ENCODE data around the gene PHKA1. TPM values are rescaled to one million over a fixed set of nuclear protein-coding genes. Genes with fewer than 3 reads are reported as not detected.

PHKA1 gene
- total RNA-seq: 7.3 and 7.4 TPM in 2 replicates

GRCh38 chrX:72713599-72714477, at the start of gene PHKA1:
Gene PHKA1, minus strand, starts transcription at chrX:72714306. Its CDS starts 426 bp downstream, at chrX:72713880.

GRCh38 chrX:72572248-72573157, 141.6 kb downstream of the PHKA1 start, which contains the start of gene HDAC8:
Gene HDAC8, minus strand, starts transcription at chrX:72572843. Its CDS starts 82 bp downstream, at chrX:72572761.

Other genes starting within 250 kb of the PHKA1 start
- 14.6 and 20.0 TPM in 2 replicates for gene HDAC8, start 141.5 kb downstream of the PHKA1 start, total RNA-seq
- gene DMRTC1B, start 62.6 kb upstream of the PHKA1 start, total RNA-seq: not detected in 2 replicates
- gene FAM236B, start 68.4 kb upstream of the PHKA1 start, total RNA-seq: not detected in 2 replicates
- not detected in 2 replicates for gene FAM236D, start 93.9 kb upstream of the PHKA1 start, total RNA-seq
- not detected in 2 replicates for gene FAM236C, start 198.3 kb upstream of the PHKA1 start, total RNA-seq
- gene FAM236A, start 223.9 kb upstream of the PHKA1 start, total RNA-seq: not detected in 2 replicates
- not detected in 2 replicates for gene DMRTC1, start 229.5 kb upstream of the PHKA1 start, total RNA-seq

All from bronchus fibroblast of lung (primary cell).